Dedifferentiated amniotic fluid mesenchymal stem cell (primary cell): Measurements from ENCODE around the gene RASSF1.
A peak's percentile ranks its signal among the peaks of the same experiment; 100 is the strongest.

Experiments
- DNase-seq: peaks from one replicate; pipeline ENCODE4 v3.0.0-alpha.2; 2016; ENCODE audit errors: extremely low spot score

The RASSF1 gene

GRCh38 chr3:50342813-50343633, 2.4 kb upstream of the RASSF1 start:
- no peak for DNase-seq

- DNase-seq = no peak
Observed at GRCh38 chr3:50341996-50342650, 1.5 kb upstream of the RASSF1 start.

- no peak for DNase-seq
Observed at GRCh38 chr3:50341537-50341936, 901 bp upstream of the RASSF1 start.

GRCh38 chr3:50340147-50340447, 539 bp downstream of the RASSF1 start:
- no peak for DNase-seq

- DNase-seq = no peak
Observed at GRCh38 chr3:50339485-50340146, 1.0 kb downstream of the RASSF1 start.

- no peak for DNase-seq
Observed at GRCh38 chr3:50338965-50339364, 1.7 kb downstream of the RASSF1 start.

GRCh38 chr3:50337175-50337861, 3.3 kb downstream of the RASSF1 start:
- DNase-seq = peak; percentile 99

- no peak for DNase-seq
Observed at GRCh38 chr3:50336452-50337174, 4.0 kb downstream of the RASSF1 start.

GRCh38 chr3:50334339-50335075, 6.1 kb downstream of the RASSF1 start:
- no peak for DNase-seq

GRCh38 chr3:50333744-50334328, 6.8 kb downstream of the RASSF1 start:
- DNase-seq = no peak

- DNase-seq = no peak
Observed at GRCh38 chr3:50331364-50331907, 9.2 kb downstream of the RASSF1 start.

GRCh38 chr3:50330330-50330729, 10.3 kb downstream of the RASSF1 start:
- no peak for DNase-seq

- peak; percentile 97 for DNase-seq
Observed at GRCh38 chr3:50327943-50328691, 12.5 kb downstream of the RASSF1 start, which contains the start of gene TUSC2. TSS of gene TUSC2 (minus strand) at chr3:50328223. CDS start at chr3:50328099, 124 bp downstream.

- no peak for DNase-seq
Observed at GRCh38 chr3:50327129-50327528, 13.5 kb downstream of the RASSF1 start.

- no peak for DNase-seq
Observed at GRCh38 chr3:50326182-50326541, 14.5 kb downstream of the RASSF1 start.

GRCh38 chr3:50325497-50326181, 15.0 kb downstream of the RASSF1 start:
- DNase-seq = no peak

GRCh38 chr3:50325113-50325480, 15.5 kb downstream of the RASSF1 start:
- DNase-seq = no peak

GRCh38 chr3:50324351-50325112, 16.1 kb downstream of the RASSF1 start:
- peak; percentile 25 for DNase-seq
